ENCODE measurements around the gene DOK5.

GRCh38 chr20:54435015-54435414, 40.4 kb upstream of the DOK5 start:
- TF ChIP-seq CTCF (IDR thresholded peaks at IDR 0.05) (no peak), POLR2AphosphoS5 (IDR thresholded peaks at IDR 0.05) (no peak), POLR2A (IDR thresholded peaks at IDR 0.05) (no peak), EP300 (IDR thresholded peaks at IDR 0.05; ENCODE audit: low read depth) (no peak)
